Mammary epithelial cell (primary cell): ENCODE measurements around the gene PIK3R1.

Experiments used
- EZH2 ChIP-seq: IDR thresholded peaks from 2 replicates; pipeline ENCODE4 v1.6.1; 2012; ENCODE audit warnings: low read length, inconsistent platforms, borderline replicate concordance
- TF ChIP-seq, protein P1 (sequence below), 2 donors: IDR thresholded peaks in 1 of 2; conservative IDR thresholded peaks in 1 of 2; 2 replicates each; pipeline ENCODE4 v1.5.1; 2011 to 2012; ENCODE audit warnings: inconsistent platforms in 2 of 2, low read length in 2 of 2, mild to moderate bottlenecking in 2 of 2, control low read depth in 1 of 2, low read depth in 1 of 2; ENCODE audit not compliant: insufficient read depth in 1 of 2; ENCODE audit errors: extremely low read depth in 1 of 2

DNA sequence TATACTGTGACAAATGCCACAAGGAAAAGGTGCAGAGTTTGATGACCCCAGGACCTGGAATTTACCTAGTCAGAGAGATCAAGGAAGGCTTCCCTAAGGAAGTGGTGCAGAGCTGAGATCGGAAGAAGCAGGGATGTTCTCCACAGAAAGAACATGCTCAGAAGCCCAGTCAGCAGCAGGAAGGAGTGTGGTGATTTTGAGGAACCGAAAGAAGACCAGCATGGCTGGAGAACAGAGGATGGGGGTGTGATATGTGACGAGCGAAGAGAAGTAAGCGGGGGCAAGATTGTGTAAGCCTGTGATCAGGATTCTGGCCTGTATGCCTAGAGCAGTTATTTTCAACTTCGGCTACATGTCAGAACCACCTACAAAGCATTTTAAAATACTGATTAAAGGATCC lies 18.7 kb upstream of the PIK3R1 start:
- TF ChIP-seq, protein P1, sequence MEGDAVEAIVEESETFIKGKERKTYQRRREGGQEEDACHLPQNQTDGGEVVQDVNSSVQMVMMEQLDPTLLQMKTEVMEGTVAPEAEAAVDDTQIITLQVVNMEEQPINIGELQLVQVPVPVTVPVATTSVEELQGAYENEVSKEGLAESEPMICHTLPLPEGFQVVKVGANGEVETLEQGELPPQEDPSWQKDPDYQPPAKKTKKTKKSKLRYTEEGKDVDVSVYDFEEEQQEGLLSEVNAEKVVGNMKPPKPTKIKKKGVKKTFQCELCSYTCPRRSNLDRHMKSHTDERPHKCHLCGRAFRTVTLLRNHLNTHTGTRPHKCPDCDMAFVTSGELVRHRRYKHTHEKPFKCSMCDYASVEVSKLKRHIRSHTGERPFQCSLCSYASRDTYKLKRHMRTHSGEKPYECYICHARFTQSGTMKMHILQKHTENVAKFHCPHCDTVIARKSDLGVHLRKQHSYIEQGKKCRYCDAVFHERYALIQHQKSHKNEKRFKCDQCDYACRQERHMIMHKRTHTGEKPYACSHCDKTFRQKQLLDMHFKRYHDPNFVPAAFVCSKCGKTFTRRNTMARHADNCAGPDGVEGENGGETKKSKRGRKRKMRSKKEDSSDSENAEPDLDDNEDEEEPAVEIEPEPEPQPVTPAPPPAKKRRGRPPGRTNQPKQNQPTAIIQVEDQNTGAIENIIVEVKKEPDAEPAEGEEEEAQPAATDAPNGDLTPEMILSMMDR (conservative IDR thresholded peaks at IDR 0.05 in 1 of 2, IDR thresholded peaks at IDR 0.05 in 1 of 2; ENCODE audit: extremely low read depth in 1 of 2, insufficient read depth in 1 of 2, low read depth in 1 of 2, low read length in 2 of 2) = no peak
- TF ChIP-seq EZH2 = no peak
